ENCODE results near the gene OR51B2. TPM values are rescaled to one million over a fixed set of nuclear protein-coding genes. Genes with fewer than 3 reads are reported as not detected.

Gene OR51B2
- total RNA-seq, 1 experiment from 2014 or later, result 17.1 TPM

DNA sequence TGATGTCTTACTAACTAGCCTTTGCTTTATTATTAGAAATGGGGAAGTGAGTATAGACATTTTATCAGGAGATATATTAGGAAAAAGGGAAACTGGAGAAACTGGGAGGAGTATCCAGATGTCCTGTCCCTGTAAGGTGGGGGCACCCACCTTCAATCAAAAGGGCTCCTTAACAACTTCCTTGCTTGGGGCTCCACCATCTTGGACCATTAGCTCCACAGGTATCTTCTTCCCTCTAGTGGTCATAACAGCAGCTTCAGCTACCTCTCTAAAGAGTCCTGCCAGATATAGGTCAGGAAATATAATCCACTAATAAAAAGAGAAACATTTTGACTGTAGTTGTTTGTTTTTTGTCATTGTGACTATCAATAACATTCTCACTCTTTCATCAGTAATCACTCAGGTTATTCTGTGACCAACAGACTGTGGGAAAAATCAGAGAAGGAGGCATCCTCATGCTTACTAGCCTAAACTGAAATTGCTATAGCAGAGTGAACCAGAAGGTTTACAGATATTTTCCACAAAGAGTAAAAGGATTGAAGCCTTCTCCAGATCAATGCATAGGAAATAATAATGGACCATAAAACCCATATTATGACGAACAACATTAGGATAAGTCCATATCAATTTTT lies 32.8 kb downstream of the OR51B2 start:
- BruUV-seq (replicated peaks), result no TSS peak
- no peak overlapping the region for H3K4me3 ChIP-seq (replicated peaks in 1 of 2; ENCODE audit: low read depth in 1 of 2, low read length in 2 of 2)
- no peak overlapping the region for H3K27ac ChIP-seq (ENCODE audit: low read depth, low read length)
- H2AFZ ChIP-seq (ENCODE audit: low read depth, low read length, poor library complexity, severe bottlenecking), result no peak overlapping the region
- peaks cover 0 to 3% of the 10 kb centered on the region in 2 experiments; a peak in 1 of 4 replicates for H3K36me3 ChIP-seq (ENCODE audit: control insufficient read depth in 1 of 2, insufficient read depth in 2 of 2, low read length in 2 of 2)
- H3K9me3 ChIP-seq (ENCODE audit: control insufficient read depth in 1 of 2, insufficient read depth in 1 of 2, low read depth in 1 of 2, low read length in 2 of 2), result no peaks in the 10 kb centered on the region
- ATAC-seq (peak; percentile 91), DNase-seq (ENCODE audit: low read depth, low spot score) (peak; percentile 35)
- H3K4me1 ChIP-seq (ENCODE audit: control insufficient read depth in 1 of 2, insufficient read depth in 2 of 2, low read length in 2 of 2), result peaks cover 0 to 5% of the 10 kb centered on the region in 2 experiments; a peak in 1 of 4 replicates
- H3K79me2 ChIP-seq (ENCODE audit: insufficient read depth, low read length), result no peaks in the 10 kb centered on the region
- H3K9ac ChIP-seq (ENCODE audit: low read length), result no peak overlapping the region
- no peaks in the 10 kb centered on the region for H3K27me3 ChIP-seq (ENCODE audit: insufficient read depth, low read length)
- no peak overlapping the region for H3K4me2 ChIP-seq (ENCODE audit: low read length)
- POLR2A ChIA-PET, result no interaction called here
- no peaks in the 10 kb centered on the region for H3K9me2 ChIP-seq (ENCODE audit: insufficient read depth)
- RAD21 ChIA-PET (ENCODE audit: low non-redundant PET in 1 of 2, low total read pairs in 2 of 2, uncharacterized antibody in 2 of 2, unreplicated experiment in 2 of 2), result no interaction called here
- CTCF ChIA-PET, result interaction anchor here (0.9 to 1.6 kb wide), 6 partner anchors 8 to 168 kb away, joined by 3 to 7 read pairs (median 4); no protein-coding TSS in a partner anchor
- intact Hi-C loops (cut with micrococcal nuclease), result loop anchor here (1.0 to 5.0 kb wide), 4 partner anchors 86 to 664 kb away; partner anchors contain the start of gene OR52N2
- TF ChIP-seq EGR1 (IDR thresholded peaks at IDR 0.05; ENCODE audit: low read depth) (no peak), ZFX (IDR thresholded peaks at IDR 0.05) (no peak), TCF7L2 (IDR thresholded peaks at IDR 0.05; ENCODE audit: borderline replicate concordance, extremely low read depth, insufficient read depth, insufficient read length) (no peak), FOSL1 (IDR thresholded peaks at IDR 0.05; ENCODE audit: low read depth) (no peak), YY1 (IDR thresholded peaks at IDR 0.05; ENCODE audit: extremely low read depth, insufficient replicate concordance, low read depth, low read length) (peak; percentile 75), RAD21 (IDR thresholded peaks at IDR 0.05; ENCODE audit: low read depth) (peak; percentile 82)
- TF ChIP-seq, protein P1, sequence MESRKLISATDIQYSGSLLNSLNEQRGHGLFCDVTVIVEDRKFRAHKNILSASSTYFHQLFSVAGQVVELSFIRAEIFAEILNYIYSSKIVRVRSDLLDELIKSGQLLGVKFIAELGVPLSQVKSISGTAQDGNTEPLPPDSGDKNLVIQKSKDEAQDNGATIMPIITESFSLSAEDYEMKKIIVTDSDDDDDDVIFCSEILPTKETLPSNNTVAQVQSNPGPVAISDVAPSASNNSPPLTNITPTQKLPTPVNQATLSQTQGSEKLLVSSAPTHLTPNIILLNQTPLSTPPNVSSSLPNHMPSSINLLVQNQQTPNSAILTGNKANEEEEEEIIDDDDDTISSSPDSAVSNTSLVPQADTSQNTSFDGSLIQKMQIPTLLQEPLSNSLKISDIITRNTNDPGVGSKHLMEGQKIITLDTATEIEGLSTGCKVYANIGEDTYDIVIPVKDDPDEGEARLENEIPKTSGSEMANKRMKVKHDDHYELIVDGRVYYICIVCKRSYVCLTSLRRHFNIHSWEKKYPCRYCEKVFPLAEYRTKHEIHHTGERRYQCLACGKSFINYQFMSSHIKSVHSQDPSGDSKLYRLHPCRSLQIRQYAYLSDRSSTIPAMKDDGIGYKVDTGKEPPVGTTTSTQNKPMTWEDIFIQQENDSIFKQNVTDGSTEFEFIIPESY (IDR thresholded peaks at IDR 0.05; ENCODE audit: extremely low read depth, insufficient replicate concordance, low read length), result no peak
- TF ChIP-seq, protein P2, sequence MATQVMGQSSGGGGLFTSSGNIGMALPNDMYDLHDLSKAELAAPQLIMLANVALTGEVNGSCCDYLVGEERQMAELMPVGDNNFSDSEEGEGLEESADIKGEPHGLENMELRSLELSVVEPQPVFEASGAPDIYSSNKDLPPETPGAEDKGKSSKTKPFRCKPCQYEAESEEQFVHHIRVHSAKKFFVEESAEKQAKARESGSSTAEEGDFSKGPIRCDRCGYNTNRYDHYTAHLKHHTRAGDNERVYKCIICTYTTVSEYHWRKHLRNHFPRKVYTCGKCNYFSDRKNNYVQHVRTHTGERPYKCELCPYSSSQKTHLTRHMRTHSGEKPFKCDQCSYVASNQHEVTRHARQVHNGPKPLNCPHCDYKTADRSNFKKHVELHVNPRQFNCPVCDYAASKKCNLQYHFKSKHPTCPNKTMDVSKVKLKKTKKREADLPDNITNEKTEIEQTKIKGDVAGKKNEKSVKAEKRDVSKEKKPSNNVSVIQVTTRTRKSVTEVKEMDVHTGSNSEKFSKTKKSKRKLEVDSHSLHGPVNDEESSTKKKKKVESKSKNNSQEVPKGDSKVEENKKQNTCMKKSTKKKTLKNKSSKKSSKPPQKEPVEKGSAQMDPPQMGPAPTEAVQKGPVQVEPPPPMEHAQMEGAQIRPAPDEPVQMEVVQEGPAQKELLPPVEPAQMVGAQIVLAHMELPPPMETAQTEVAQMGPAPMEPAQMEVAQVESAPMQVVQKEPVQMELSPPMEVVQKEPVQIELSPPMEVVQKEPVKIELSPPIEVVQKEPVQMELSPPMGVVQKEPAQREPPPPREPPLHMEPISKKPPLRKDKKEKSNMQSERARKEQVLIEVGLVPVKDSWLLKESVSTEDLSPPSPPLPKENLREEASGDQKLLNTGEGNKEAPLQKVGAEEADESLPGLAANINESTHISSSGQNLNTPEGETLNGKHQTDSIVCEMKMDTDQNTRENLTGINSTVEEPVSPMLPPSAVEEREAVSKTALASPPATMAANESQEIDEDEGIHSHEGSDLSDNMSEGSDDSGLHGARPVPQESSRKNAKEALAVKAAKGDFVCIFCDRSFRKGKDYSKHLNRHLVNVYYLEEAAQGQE (IDR thresholded peaks at IDR 0.05; ENCODE audit: low read depth), result no peak
- TF ChIP-seq, protein P3, sequence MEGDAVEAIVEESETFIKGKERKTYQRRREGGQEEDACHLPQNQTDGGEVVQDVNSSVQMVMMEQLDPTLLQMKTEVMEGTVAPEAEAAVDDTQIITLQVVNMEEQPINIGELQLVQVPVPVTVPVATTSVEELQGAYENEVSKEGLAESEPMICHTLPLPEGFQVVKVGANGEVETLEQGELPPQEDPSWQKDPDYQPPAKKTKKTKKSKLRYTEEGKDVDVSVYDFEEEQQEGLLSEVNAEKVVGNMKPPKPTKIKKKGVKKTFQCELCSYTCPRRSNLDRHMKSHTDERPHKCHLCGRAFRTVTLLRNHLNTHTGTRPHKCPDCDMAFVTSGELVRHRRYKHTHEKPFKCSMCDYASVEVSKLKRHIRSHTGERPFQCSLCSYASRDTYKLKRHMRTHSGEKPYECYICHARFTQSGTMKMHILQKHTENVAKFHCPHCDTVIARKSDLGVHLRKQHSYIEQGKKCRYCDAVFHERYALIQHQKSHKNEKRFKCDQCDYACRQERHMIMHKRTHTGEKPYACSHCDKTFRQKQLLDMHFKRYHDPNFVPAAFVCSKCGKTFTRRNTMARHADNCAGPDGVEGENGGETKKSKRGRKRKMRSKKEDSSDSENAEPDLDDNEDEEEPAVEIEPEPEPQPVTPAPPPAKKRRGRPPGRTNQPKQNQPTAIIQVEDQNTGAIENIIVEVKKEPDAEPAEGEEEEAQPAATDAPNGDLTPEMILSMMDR (IDR thresholded peaks at IDR 0.05 in 2 of 3, conservative IDR thresholded peaks at IDR 0.05 in 1 of 3; ENCODE audit: borderline replicate concordance in 1 of 3, insufficient read depth in 1 of 3, low read depth in 2 of 3, low read length in 2 of 3), result peak; percentile 71 to 87 (median 79)
- no peaks in the 10 kb centered on the region; the same call in 1 of the 2 replicates for H4K20me1 ChIP-seq (ENCODE audit: insufficient read depth)

All from HCT116 (cell line).